ENCODE results near the gene CACNA1I. TPM values are rescaled to one million over a fixed set of nuclear protein-coding genes. Genes with fewer than 3 reads are reported as not detected.

CACNA1I gene
- total and polyA plus RNA-seq, 7 donors = 0.01 to 0.14 (median 0.04) TPM; not detected in 2

- ATAC-seq = no peak
- WGBS, 3 donors = 57 to 61% (median 60%) methylated on average over 12 of the region's 12 CpGs
- intact Hi-C loops (cut with DNase I) = loop anchor here (2.0 to 5.0 kb wide), 6 partner anchors 25 to 356 kb away; partner anchors contain the start of genes MIEF1 (in 1 of the 2) and RPL3 (in 1 of the 2)
Measured at GRCh38 chr22:39528080-39528661, 42.4 kb upstream of the CACNA1I start.

GRCh38 chr22:39528681-39529486 is 41.7 kb upstream of the CACNA1I start:
- peak; percentile 90 to 95 for DNase-seq
- Histone ChIP-seq H3K4me3 (peak overlapping the region; percentile 54), H3K4me1 (peaks cover 50% of the 10 kb centered on the region), H3K27ac (peak overlapping the region; percentile 72), H3K27me3 (ENCODE audit: insufficient read depth in 3 of 3, low read length in 2 of 3) (no peaks in the 10 kb centered on the region), H3K9me3 (no peaks in the 10 kb centered on the region), H3K36me3 (ENCODE audit: insufficient read depth in 1 of 2, low read depth in 1 of 2) (peaks cover 0 to 37% of the 10 kb centered on the region in 2 donors)
- intact Hi-C loops (cut with DNase I) = loop anchor here (2.0 to 5.0 kb wide), 6 partner anchors 26 to 357 kb away; partner anchors contain the start of genes MIEF1 (in 1 of the 2) and RPL3 (in 1 of the 2)
- peak; percentile 97 for TF ChIP-seq CTCF (IDR thresholded peaks at IDR 0.05)
- 19 to 27% (median 21%) methylated on average over 32 of the region's 32 CpGs for WGBS, 3 donors
- peak; percentile 53 to 68 (median 66) for ATAC-seq

More at GRCh38 chr22:39528080-39528661, 42.4 kb upstream of the CACNA1I start:
- peak overlapping the region; percentile 54 for H3K4me3 ChIP-seq
- H3K27ac ChIP-seq = peak overlapping the region; percentile 100
- H3K27me3 ChIP-seq (ENCODE audit: insufficient read depth in 3 of 3, low read length in 2 of 3) = no peaks in the 10 kb centered on the region
- H3K36me3 ChIP-seq (ENCODE audit: insufficient read depth in 1 of 2, low read depth in 1 of 2) = peaks cover 0 to 44% of the 10 kb centered on the region in 2 donors
- no peaks in the 10 kb centered on the region for H3K9me3 ChIP-seq
- H3K4me1 ChIP-seq = peaks cover 55% of the 10 kb centered on the region
- DNase-seq = peak in 1 of 2 donors; percentile 55
- TF ChIP-seq CTCF (IDR thresholded peaks at IDR 0.05) = no peak

GRCh38 chr22:39529487-39529851 is 41.1 kb upstream of the CACNA1I start:
- Histone ChIP-seq H3K9me3 (no peaks in the 10 kb centered on the region), H3K4me3 (peak overlapping the region; percentile 54), H3K27ac (peak overlapping the region; percentile 72), H3K4me1 (peaks cover 45% of the 10 kb centered on the region), H3K27me3 (ENCODE audit: insufficient read depth in 3 of 3, low read length in 2 of 3) (no peaks in the 10 kb centered on the region), H3K36me3 (ENCODE audit: insufficient read depth in 1 of 2, low read depth in 1 of 2) (peaks cover 0 to 31% of the 10 kb centered on the region in 2 donors)
- ATAC-seq (no peak), DNase-seq (no peak)
- 47 to 55% (median 54%) methylated on average over 17 of the region's 17 CpGs for WGBS, 3 donors
- TF ChIP-seq CTCF (IDR thresholded peaks at IDR 0.05) = peak; percentile 13
- intact Hi-C loops (cut with DNase I) = loop anchor here (2.0 to 5.0 kb wide), 6 partner anchors 27 to 357 kb away; partner anchors contain the start of genes MIEF1 (in 1 of the 2) and RPL3 (in 1 of the 2)

- intact Hi-C loops (cut with DNase I) = loop anchor here (5.0 to 10.0 kb wide), 2 partner anchors 815 to 817 kb away; partner anchors contain the start of gene ADSL (in 2 of the 2)
- H3K27me3 ChIP-seq (ENCODE audit: insufficient read depth in 3 of 3, low read length in 2 of 3) = no peaks in the 10 kb centered on the region
- 76 to 78% (median 78%) methylated on average over 6 of the region's 6 CpGs for WGBS, 3 donors
- H3K4me3 ChIP-seq = peak overlapping the region; percentile 54
- H3K27ac ChIP-seq = peak overlapping the region; percentile 72
- no peak for DNase-seq
- H3K4me1 ChIP-seq = peaks cover 44% of the 10 kb centered on the region
- H3K9me3 ChIP-seq = no peaks in the 10 kb centered on the region
- TF ChIP-seq CTCF (IDR thresholded peaks at IDR 0.05) = no peak
- no peak for ATAC-seq
- peaks cover 0 to 24% of the 10 kb centered on the region in 2 donors for H3K36me3 ChIP-seq (ENCODE audit: insufficient read depth in 1 of 2, low read depth in 1 of 2)
Measured at GRCh38 chr22:39530116-39530515, 40.4 kb upstream of the CACNA1I start.

All from psoas muscle (tissue), 8 donors.